ENCODE results near the gene NF1.
"Not testable (repeated sequence)": the region's sequence is repeated elsewhere in the genome, so short reads cannot be mapped to it uniquely, and the experiment has no call there.

NF1 gene

GRCh38 chr17:31163091-31163781, 68.5 kb downstream of the NF1 start:
- Histone ChIP-seq H3K9me3 (ENCODE audit: low read length) (no peaks in the 10 kb centered on the region), H3K27ac (ENCODE audit: low read depth, low read length) (no peak overlapping the region), H3K9ac (ENCODE audit: low read length) (no peak overlapping the region), H3K4me1 (ENCODE audit: insufficient read depth, low read length) (no peaks in the 10 kb centered on the region), H3K36me3 (ENCODE audit: insufficient read depth, low read length) (peaks cover 8% of the 10 kb centered on the region), H3K27me3 (ENCODE audit: control insufficient read depth in 1 of 2, insufficient read depth in 2 of 2, low read length in 2 of 2) (no peaks in the 10 kb centered on the region), H3K4me3 (ENCODE audit: low read depth in 1 of 2, low read length in 2 of 2) (no peak overlapping the region)

- Histone ChIP-seq H3K27ac (ENCODE audit: low read depth, low read length) (no peak overlapping the region), H3K9me3 (ENCODE audit: low read length) (no peaks in the 10 kb centered on the region), H3K27me3 (ENCODE audit: control insufficient read depth in 1 of 2, insufficient read depth in 2 of 2, low read length in 2 of 2) (no peaks in the 10 kb centered on the region), H3K36me3 (ENCODE audit: insufficient read depth, low read length) (peaks cover 4% of the 10 kb centered on the region), H3K9ac (ENCODE audit: low read length) (no peak overlapping the region), H3K4me3 (ENCODE audit: low read depth in 1 of 2, low read length in 2 of 2) (no peak overlapping the region), H3K4me1 (ENCODE audit: insufficient read depth, low read length) (no peaks in the 10 kb centered on the region)
Observed at GRCh38 chr17:31167111-31167510, 72.3 kb downstream of the NF1 start.

- no peak overlapping the region for H3K27ac ChIP-seq (ENCODE audit: low read depth, low read length)
- H3K9ac ChIP-seq (ENCODE audit: low read length), result no peak overlapping the region
- H3K4me3 ChIP-seq (ENCODE audit: low read depth in 1 of 2, low read length in 2 of 2), result no peak overlapping the region
- H3K9me3 ChIP-seq (ENCODE audit: low read length), result no peaks in the 10 kb centered on the region
- no peaks in the 10 kb centered on the region for H3K36me3 ChIP-seq (ENCODE audit: insufficient read depth, low read length)
- no peaks in the 10 kb centered on the region for H3K27me3 ChIP-seq (ENCODE audit: control insufficient read depth in 1 of 2, insufficient read depth in 2 of 2, low read length in 2 of 2)
- no peaks in the 10 kb centered on the region for H3K4me1 ChIP-seq (ENCODE audit: insufficient read depth, low read length)
Observed at GRCh38 chr17:31171701-31172100, 76.9 kb downstream of the NF1 start.

- Histone ChIP-seq H3K27me3 (ENCODE audit: control insufficient read depth in 1 of 2, insufficient read depth in 2 of 2, low read length in 2 of 2) (no peaks in the 10 kb centered on the region), H3K9me3 (ENCODE audit: low read length) (no peaks in the 10 kb centered on the region), H3K36me3 (ENCODE audit: insufficient read depth, low read length) (no peaks in the 10 kb centered on the region), H3K9ac (ENCODE audit: low read length) (no peak overlapping the region), H3K4me3 (ENCODE audit: low read depth in 1 of 2, low read length in 2 of 2) (no peak overlapping the region), H3K4me1 (ENCODE audit: insufficient read depth, low read length) (no peaks in the 10 kb centered on the region), H3K27ac (ENCODE audit: low read depth, low read length) (no peak overlapping the region)
Observed at GRCh38 chr17:31172388-31172787, 77.6 kb downstream of the NF1 start.

GRCh38 chr17:31174215-31174614, 79.4 kb downstream of the NF1 start:
- Histone ChIP-seq H3K36me3 (ENCODE audit: insufficient read depth, low read length) (no peaks in the 10 kb centered on the region), H3K4me1 (ENCODE audit: insufficient read depth, low read length) (no peaks in the 10 kb centered on the region), H3K27ac (ENCODE audit: low read depth, low read length) (no peak overlapping the region), H3K27me3 (ENCODE audit: control insufficient read depth in 1 of 2, insufficient read depth in 2 of 2, low read length in 2 of 2) (no peaks in the 10 kb centered on the region), H3K9me3 (ENCODE audit: low read length) (no peaks in the 10 kb centered on the region), H3K9ac (ENCODE audit: low read length) (no peak overlapping the region), H3K4me3 (ENCODE audit: low read depth in 1 of 2, low read length in 2 of 2) (no peak overlapping the region)

- Histone ChIP-seq H3K27ac (ENCODE audit: low read depth, low read length) (no peak overlapping the region), H3K27me3 (ENCODE audit: control insufficient read depth in 1 of 2, insufficient read depth in 2 of 2, low read length in 2 of 2) (no peaks in the 10 kb centered on the region), H3K9ac (ENCODE audit: low read length) (no peak overlapping the region), H3K4me3 (ENCODE audit: low read depth in 1 of 2, low read length in 2 of 2) (no peak overlapping the region), H3K36me3 (ENCODE audit: insufficient read depth, low read length) (no peaks in the 10 kb centered on the region), H3K4me1 (ENCODE audit: insufficient read depth, low read length) (no peaks in the 10 kb centered on the region), H3K9me3 (ENCODE audit: low read length) (no peaks in the 10 kb centered on the region)
Observed at GRCh38 chr17:31175237-31175636, 80.5 kb downstream of the NF1 start.

GRCh38 chr17:31176143-31176542, 81.4 kb downstream of the NF1 start:
- H3K27me3 ChIP-seq (ENCODE audit: control insufficient read depth in 1 of 2, insufficient read depth in 2 of 2, low read length in 2 of 2); H3K4me3 ChIP-seq (ENCODE audit: low read depth in 1 of 2, low read length in 2 of 2); H3K9me3 ChIP-seq (ENCODE audit: low read length); H3K9ac ChIP-seq (ENCODE audit: low read length); H3K36me3 ChIP-seq (ENCODE audit: insufficient read depth, low read length); H3K27ac ChIP-seq (ENCODE audit: low read depth, low read length); H3K4me1 ChIP-seq (ENCODE audit: insufficient read depth, low read length): not testable (repeated sequence)

GRCh38 chr17:31178951-31179350, 84.2 kb downstream of the NF1 start:
- not testable (repeated sequence) for H3K4me3 ChIP-seq (ENCODE audit: low read depth in 1 of 2, low read length in 2 of 2); H3K36me3 ChIP-seq (ENCODE audit: insufficient read depth, low read length); H3K27ac ChIP-seq (ENCODE audit: low read depth, low read length); H3K4me1 ChIP-seq (ENCODE audit: insufficient read depth, low read length); H3K27me3 ChIP-seq (ENCODE audit: control insufficient read depth in 1 of 2, insufficient read depth in 2 of 2, low read length in 2 of 2); H3K9ac ChIP-seq (ENCODE audit: low read length); H3K9me3 ChIP-seq (ENCODE audit: low read length)

- H3K27me3 ChIP-seq (ENCODE audit: control insufficient read depth in 1 of 2, insufficient read depth in 2 of 2, low read length in 2 of 2), result no peaks in the 10 kb centered on the region
- H3K9ac ChIP-seq (ENCODE audit: low read length), result no peak overlapping the region
- H3K9me3 ChIP-seq (ENCODE audit: low read length), result no peaks in the 10 kb centered on the region
- no peaks in the 10 kb centered on the region for H3K36me3 ChIP-seq (ENCODE audit: insufficient read depth, low read length)
- no peaks in the 10 kb centered on the region for H3K4me1 ChIP-seq (ENCODE audit: insufficient read depth, low read length)
- H3K4me3 ChIP-seq (ENCODE audit: low read depth in 1 of 2, low read length in 2 of 2), result no peak overlapping the region
- no peak overlapping the region for H3K27ac ChIP-seq (ENCODE audit: low read depth, low read length)
Observed at GRCh38 chr17:31195305-31195704, 100.5 kb downstream of the NF1 start.

GRCh38 chr17:31198026-31198425, 103.2 kb downstream of the NF1 start:
- Histone ChIP-seq H3K4me1 (ENCODE audit: insufficient read depth, low read length) (no peaks in the 10 kb centered on the region), H3K9ac (ENCODE audit: low read length) (no peak overlapping the region), H3K36me3 (ENCODE audit: insufficient read depth, low read length) (no peaks in the 10 kb centered on the region), H3K9me3 (ENCODE audit: low read length) (no peaks in the 10 kb centered on the region), H3K27ac (ENCODE audit: low read depth, low read length) (no peak overlapping the region), H3K4me3 (ENCODE audit: low read depth in 1 of 2, low read length in 2 of 2) (no peak overlapping the region), H3K27me3 (ENCODE audit: control insufficient read depth in 1 of 2, insufficient read depth in 2 of 2, low read length in 2 of 2) (no peaks in the 10 kb centered on the region)

GRCh38 chr17:31198666-31199065, 103.9 kb downstream of the NF1 start:
- not testable (repeated sequence) for H3K9me3 ChIP-seq (ENCODE audit: low read length); H3K27ac ChIP-seq (ENCODE audit: low read depth, low read length); H3K4me3 ChIP-seq (ENCODE audit: low read depth in 1 of 2, low read length in 2 of 2); H3K4me1 ChIP-seq (ENCODE audit: insufficient read depth, low read length); H3K27me3 ChIP-seq (ENCODE audit: control insufficient read depth in 1 of 2, insufficient read depth in 2 of 2, low read length in 2 of 2); H3K9ac ChIP-seq (ENCODE audit: low read length); H3K36me3 ChIP-seq (ENCODE audit: insufficient read depth, low read length)

- Histone ChIP-seq H3K27me3 (ENCODE audit: control insufficient read depth in 1 of 2, insufficient read depth in 2 of 2, low read length in 2 of 2) (no peaks in the 10 kb centered on the region), H3K4me1 (ENCODE audit: insufficient read depth, low read length) (no peaks in the 10 kb centered on the region), H3K9ac (ENCODE audit: low read length) (no peak overlapping the region), H3K4me3 (ENCODE audit: low read depth in 1 of 2, low read length in 2 of 2) (no peak overlapping the region), H3K36me3 (ENCODE audit: insufficient read depth, low read length) (no peaks in the 10 kb centered on the region), H3K27ac (ENCODE audit: low read depth, low read length) (no peak overlapping the region), H3K9me3 (ENCODE audit: low read length) (no peaks in the 10 kb centered on the region)
Observed at GRCh38 chr17:31200287-31200686, 105.5 kb downstream of the NF1 start.
